HG03108 (cell line): ENCODE measurements around the gene RNF113B.

ENCODE experiments used
- ATAC-seq: cut with Tn5 transposase; IDR thresholded peaks from one replicate; pipeline ENCODE4 v1.9.1; 2021; ENCODE audit warnings: moderate library complexity; ENCODE audit not compliant: unreplicated experiment

The RNF113B gene

GRCh38 chr13:98176777-98177608 lies at the start of gene RNF113B:
Gene RNF113B (minus strand): TSS chr13:98177269. CDS start chr13:98177236, 33 bp downstream.
- ATAC-seq, result no peak

- ATAC-seq, result no peak
These were observed 49.4 kb upstream of the RNF113B start for GRCh38 chr13:98226496-98226895.

GRCh38 chr13:98225036-98225940 lies 48.2 kb upstream of the RNF113B start:
- no peak for ATAC-seq

DNA sequence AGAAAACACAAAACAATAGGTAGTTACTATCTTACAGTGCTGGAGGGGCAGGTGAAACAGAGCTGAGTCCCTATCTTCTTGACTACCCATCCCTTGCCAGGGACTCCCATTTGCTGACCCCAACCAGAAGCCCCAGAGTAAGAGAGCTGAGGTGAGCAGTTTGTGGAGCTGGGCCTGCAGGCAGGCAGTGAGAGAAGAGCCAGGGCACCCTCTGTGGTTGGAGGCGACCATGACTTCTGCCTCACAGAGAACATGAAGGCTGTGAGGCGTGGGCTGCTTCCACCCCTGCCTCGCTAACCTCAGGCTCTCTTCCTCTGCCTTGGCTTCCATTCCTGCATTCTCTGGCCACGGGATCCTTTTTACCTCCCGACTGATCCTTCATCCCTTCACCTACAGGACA lies 47.5 kb upstream of the RNF113B start:
- no peak for ATAC-seq

GRCh38 chr13:98223741-98224140 lies 46.7 kb upstream of the RNF113B start:
- no peak for ATAC-seq

DNA sequence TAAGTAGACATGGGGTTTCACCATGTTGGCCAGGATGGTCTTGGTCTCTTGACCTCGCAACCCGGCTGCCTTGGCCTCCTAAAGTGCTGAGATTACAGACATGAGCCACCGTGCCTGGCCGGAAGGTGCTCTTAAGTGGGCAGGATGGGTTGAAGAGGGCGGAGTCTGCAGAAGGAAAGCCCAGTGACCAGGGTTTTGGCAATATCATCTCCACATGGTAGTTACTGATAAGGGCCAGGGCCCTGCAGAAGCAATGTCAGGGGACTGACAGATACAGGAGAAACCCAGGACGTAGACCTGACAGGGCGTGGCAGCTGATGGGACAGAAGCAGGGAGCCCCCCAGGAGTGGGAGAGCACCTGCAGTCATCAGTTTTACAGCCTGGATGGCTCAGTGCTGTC lies 45.7 kb upstream of the RNF113B start:
- ATAC-seq, result no peak

- ATAC-seq, result no peak
These were observed 45.0 kb upstream of the RNF113B start for GRCh38 chr13:98222081-98222554.

DNA sequence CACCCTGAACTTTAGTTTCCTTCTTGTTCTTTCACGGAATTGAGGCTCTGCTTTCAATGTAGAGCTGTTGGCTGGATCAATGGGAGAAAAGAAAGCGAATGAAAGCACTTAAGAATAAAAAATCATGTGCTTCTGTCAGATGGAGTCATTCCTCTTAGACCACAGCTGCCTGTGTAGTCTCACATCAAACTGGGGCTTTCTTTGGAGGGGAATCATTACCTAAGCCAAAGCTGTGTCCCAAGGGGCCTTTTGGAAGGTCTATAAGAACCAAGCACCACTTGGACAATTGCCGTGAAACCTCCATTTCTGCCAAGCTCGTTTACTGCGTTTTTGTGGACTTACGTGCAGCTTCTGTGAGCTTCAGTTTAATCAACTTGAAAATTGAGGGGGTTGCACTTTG lies 44.2 kb upstream of the RNF113B start:
- ATAC-seq, result no peak

GRCh38 chr13:98220271-98220791 lies 43.3 kb upstream of the RNF113B start:
- ATAC-seq, result no peak

DNA sequence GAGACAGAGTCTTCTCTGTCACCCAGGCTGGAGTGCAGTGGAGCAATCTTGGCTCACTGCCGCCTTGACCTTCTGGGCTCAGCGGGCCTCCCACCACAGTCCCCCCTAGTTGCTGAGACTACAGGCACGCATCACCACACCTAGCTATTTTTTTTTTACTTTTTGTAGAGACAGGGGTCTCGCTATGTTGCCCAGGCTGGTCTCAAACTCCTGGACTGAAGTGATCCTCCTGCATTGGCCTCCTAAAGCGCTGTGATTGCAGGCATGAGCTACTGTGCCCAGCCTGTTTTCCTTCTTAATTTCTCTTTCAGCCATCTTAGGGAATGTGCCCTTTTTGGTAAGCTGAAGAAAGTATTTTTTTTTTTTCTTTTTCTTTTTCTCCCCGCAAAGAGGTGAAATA lies 42.6 kb upstream of the RNF113B start:
- no peak for ATAC-seq

DNA sequence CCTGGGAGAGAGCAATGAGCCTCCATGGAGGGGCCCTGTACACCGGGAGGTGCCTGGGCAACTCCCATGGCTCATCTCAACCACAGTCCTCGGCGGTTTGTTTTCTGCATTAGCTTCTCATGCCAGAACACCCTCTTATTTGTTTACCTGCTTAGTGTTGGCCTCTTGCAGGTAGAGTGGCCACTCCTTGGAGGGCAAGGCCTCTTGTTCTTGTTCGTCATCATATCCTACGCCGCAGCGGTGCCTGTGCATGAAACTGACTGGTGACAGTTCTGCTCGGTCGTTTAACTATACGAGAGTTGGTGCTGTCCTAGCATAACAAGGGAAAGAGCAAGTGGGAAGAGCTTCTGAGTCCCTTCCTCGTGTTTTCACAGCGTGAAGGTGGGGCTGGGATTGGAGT lies 40.5 kb upstream of the RNF113B start:
- ATAC-seq, result no peak

DNA sequence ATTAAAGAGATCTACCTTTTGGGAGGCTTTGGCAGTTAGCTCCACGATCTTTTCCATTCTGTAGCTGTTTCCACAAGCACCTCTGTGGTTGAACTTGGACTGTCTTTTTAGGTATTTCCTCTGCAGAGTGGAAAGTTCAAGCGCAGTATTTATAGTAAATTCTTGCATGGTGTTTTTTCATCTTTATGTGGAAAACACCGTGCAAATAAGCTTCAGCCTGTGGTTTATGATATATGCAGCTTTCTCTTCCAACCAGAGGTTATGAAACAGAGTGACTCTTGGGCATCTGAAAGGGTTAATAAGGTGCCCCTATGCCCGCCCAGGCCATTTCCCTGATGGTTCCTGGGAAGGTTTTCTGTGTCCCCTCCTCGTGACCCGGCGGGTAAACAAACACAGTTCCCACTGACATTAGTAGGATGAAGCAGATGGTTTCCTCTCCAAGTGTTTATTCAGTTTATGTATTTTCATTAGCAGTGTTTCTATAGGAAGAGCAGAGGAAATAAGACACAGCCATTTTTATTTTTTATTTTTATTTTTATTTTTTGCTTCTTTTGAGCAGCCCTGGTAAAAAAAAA lies 39.7 kb upstream of the RNF113B start:
- no peak for ATAC-seq

GRCh38 chr13:98216135-98216565 lies 39.1 kb upstream of the RNF113B start:
- no peak for ATAC-seq

DNA sequence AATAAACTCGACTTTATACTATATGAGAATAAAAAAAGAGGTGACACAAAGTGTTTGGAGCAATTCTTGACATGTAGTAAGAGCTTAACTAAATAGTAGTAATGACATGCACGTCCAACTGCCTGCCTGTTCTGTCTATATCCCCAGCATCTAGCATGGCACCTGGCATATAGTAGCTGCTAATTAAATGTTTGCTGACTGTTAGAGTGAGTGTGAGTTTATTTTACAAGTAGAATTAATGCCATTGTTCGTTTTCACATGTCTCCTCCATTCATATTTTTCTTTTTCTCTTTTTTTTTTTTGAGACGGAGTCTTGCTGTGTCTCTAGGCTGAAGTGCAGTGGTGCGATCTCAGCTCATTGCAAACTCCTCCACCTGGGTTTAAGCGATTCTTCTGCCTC lies 38.4 kb upstream of the RNF113B start:
- ATAC-seq, result no peak

DNA sequence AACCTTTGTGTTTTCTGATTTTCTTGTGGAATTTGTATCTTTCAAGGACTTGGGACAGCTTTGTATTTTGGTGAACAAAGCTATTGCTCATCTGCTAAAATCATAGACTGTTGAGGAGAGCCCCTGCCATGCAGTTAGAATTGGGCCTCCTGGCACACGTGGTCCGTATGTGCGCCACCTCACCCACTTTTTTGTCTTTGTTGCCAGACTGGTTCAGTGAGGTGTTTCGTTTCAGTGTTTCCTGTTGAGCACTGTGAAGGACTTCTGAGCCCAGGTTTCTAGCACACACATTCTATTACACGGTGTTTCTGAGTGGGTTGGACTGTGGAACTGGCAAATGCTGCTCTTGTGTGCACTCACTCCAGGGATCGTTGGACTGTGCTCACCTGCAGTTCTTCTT lies 37.6 kb upstream of the RNF113B start:
- ATAC-seq, result no peak

GRCh38 chr13:98214008-98214643 lies 37.1 kb upstream of the RNF113B start:
- no peak for ATAC-seq

GRCh38 chr13:98213354-98213753 lies 36.3 kb upstream of the RNF113B start:
- ATAC-seq, result no peak

GRCh38 chr13:98212763-98213162 lies 35.7 kb upstream of the RNF113B start:
- ATAC-seq, result no peak

DNA sequence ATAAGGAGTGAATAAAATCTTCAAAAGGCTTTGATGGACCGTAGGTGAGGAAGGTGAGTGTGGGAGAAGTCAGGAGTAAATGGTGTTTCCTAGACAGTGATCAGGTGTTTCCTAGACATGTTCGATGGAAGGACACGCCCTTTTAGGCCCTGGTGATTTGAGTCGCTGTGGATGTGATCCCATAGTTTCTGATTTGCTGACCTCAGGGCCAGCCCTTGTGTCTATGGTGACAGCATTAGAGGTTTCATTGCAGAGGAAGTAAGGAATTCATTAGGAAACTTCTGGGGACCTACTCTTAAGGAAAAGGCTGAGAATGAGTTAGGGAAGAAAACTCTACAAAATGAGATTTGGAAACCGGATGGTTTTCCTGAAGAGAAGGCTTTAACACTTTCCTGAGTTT lies 31.5 kb upstream of the RNF113B start:
- no peak for ATAC-seq

DNA sequence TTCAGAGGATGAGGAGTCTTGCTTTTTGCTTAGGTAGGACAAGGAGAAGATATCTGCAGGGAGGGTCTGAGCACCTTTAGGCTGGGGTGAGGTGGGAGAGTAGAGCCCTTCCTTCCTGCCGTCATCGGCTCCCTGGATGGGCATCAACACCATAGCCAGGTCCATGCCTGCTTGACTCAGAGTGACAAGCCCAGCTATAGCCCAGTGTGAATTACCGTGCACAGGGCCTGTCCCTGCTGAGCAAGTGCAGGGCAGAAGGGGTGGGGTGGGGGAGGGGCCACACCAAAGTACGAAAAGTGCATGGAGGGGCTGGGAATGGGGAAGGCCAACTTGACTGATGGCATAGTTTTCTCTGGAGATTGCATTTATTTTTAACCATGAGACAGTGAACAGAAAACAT lies 30.3 kb upstream of the RNF113B start:
- no peak for ATAC-seq

GRCh38 chr13:98206946-98207345 lies 29.9 kb upstream of the RNF113B start:
- ATAC-seq, result no peak
